ENCODE results near the gene CSRNP2. TPM values are rescaled to one million over a fixed set of nuclear protein-coding genes. Genes with fewer than 3 reads are reported as not detected.
A peak's percentile ranks its signal among the peaks of the same experiment; 100 is the strongest.

CSRNP2 gene
- total RNA-seq (2021) (33.7 to 36.1 TPM (median 34.2 TPM) in 3 replicates), Bru-seq, nascent RNA (percentile 82 among the genes with signal in this experiment)
- long read RNA-seq, experiment 1, full-length matches to known transcripts = 9 of 38 reads
- long read RNA-seq, experiment 1, partial matches to known transcripts = 10 of 38 reads
- long read RNA-seq, experiment 1, other reads (novel, unspliced or antisense) = 19 of 38 reads
- long read RNA-seq, experiment 2, full-length matches to known transcripts = 11 of 29 reads
- long read RNA-seq, experiment 2, partial matches to known transcripts = 4 of 29 reads
- long read RNA-seq, experiment 2, other reads (novel, unspliced or antisense) = 14 of 29 reads
- long read RNA-seq, experiment 3 = 0 reads

- DNase-seq (ENCODE audit: low spot score) = peak; percentile 98
- ChIA-PET POLR2A (interaction anchor here (0.6 to 2.4 kb wide), 28 partner anchors 9 to 1741 kb away, joined by 3 to 24 read pairs (median 4); partner anchors contain the start of genes DAZAP2, POU6F1, SLC11A2 and TFCP2), CTCF (interaction anchor here (0.6 to 1.6 kb wide), 6 partner anchors 9 to 1261 kb away, joined by 3 to 6 read pairs (median 4); partner anchors contain the start of gene POU6F1)
- Mint-ChIP-seq H3K27ac (peak within 1 kb of the TSS; percentile 95), H3K4me1 (peaks cover 19% of the 10 kb centered on the region), H3K27me3 (ENCODE audit: low read depth) (no peaks in the 10 kb centered on the region), H3K36me3 (peaks cover 3% of the 10 kb centered on the region), H3K4me3 (peak within 1 kb of the TSS; percentile 99), H3K9me3 (no peaks in the 10 kb centered on the region)
- peak; percentile 97 for ATAC-seq
- TF ChIP-seq ZNF671 (CRISPR knock-in tag; IDR thresholded peaks at IDR 0.05) (no peak), ZSCAN18 (CRISPR knock-in tag; IDR thresholded peaks at IDR 0.05) (no peak), E2F1 (CRISPR knock-in tag; IDR thresholded peaks at IDR 0.05) (peak; percentile 18; the same call in 1 of the 2 replicates), PRDM15 (CRISPR knock-in tag; IDR thresholded peaks at IDR 0.05) (no peak), FOXK1 (CRISPR knock-in tag; IDR thresholded peaks at IDR 0.05) (peak; percentile 57; the same call in 1 of the 2 replicates), NR2C2 (CRISPR knock-in tag; IDR thresholded peaks at IDR 0.05) (0 out of 2 replicates have a peak, but pooled peaks have one; percentile 59), ZBTB21 (CRISPR knock-in tag; IDR thresholded peaks at IDR 0.05; ENCODE audit: borderline replicate concordance) (0 out of 2 replicates have a peak, but pooled peaks have one; percentile 44), STAT6 (CRISPR knock-in tag; conservative IDR thresholded peaks at IDR 0.05; ENCODE audit: low read depth) (no peak), RELA (CRISPR knock-in tag; IDR thresholded peaks at IDR 0.05; ENCODE audit: borderline replicate concordance) (no peak), SP1 (CRISPR knock-in tag; conservative IDR thresholded peaks at IDR 0.05) (peak; percentile 69; the same call in 1 of the 2 replicates), HMGXB4 (CRISPR knock-in tag; IDR thresholded peaks at IDR 0.05) (peak; percentile 80), CREM (CRISPR knock-in tag; IDR thresholded peaks at IDR 0.05) (peak; percentile 66; the same call in 1 of the 2 replicates), TP53 (CRISPR knock-in tag; IDR thresholded peaks at IDR 0.05) (0 out of 2 replicates have a peak, but pooled peaks have one; percentile 65), E2F5 (CRISPR knock-in tag; IDR thresholded peaks at IDR 0.05) (no peak), EMX1 (CRISPR knock-in tag; IDR thresholded peaks at IDR 0.05) (0 out of 2 replicates have a peak, but pooled peaks have one; percentile 50), ETV6 (CRISPR knock-in tag; IDR thresholded peaks at IDR 0.05) (peak; percentile 73), ZNF423 (CRISPR knock-in tag; IDR thresholded peaks at IDR 0.05) (no peak), AR (CRISPR knock-in tag; IDR thresholded peaks at IDR 0.05) (peak; percentile 54; the same call in 1 of the 2 replicates), TEAD1 (CRISPR knock-in tag; IDR thresholded peaks at IDR 0.05) (no peak)
Measured at GRCh38 chr12:51083126-51083833, at the start of gene CSRNP2. TSS of gene CSRNP2 (minus strand) at chr12:51083596. CDS start at chr12:51076561, 7,035 bp downstream.
